ENCODE results near the gene TAP2.
"Not testable (repeated sequence)": the region's sequence is repeated elsewhere in the genome, so short reads cannot be mapped to it uniquely, and the experiment has no call there.

The TAP2 gene

DNA sequence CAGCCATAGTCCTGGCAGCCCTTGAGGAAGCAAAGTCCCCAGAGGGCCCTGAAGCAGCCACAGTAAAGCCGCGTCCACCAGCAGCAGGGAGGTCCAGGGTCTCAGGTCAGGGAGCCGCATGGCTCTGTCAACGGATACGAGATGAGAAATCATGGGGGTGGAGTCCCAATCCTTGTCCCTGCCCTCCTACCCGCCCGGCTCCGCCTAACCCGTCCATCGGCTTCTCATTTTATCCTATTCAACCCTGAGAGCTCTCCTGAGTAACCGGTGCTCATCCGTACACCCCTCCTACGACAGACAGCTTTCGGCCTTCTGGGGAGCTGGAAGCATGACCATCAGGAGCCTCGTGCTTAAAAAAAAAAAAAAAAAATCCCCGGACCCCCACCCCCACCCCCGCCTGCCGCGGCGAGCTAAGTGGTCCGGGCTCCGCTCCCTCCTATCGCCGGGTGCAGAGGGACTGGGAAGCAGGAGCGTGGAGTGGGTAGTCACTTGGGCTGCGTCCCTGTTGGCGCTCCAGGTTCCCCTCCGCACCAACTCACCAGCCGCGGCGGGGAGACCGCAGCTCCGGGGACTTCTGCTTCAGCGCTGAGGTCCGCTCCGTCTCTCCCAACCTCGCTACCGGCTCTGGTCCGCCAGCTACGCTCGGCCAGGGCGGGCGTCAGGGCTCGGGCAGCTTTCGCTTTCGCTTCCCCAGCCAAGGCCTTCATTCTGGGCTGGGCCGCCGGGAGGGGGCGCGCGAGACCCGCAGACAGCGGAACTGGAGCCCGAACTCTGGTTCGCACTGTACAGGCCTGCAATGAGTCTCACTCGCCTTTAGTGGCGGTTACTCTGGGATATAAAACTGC lies at the start of gene TAP2:
TAP2 (minus strand) TSS at position 626 of the 845 bp plus-strand sequence; CDS start at position 120, 506 bp downstream.
- peak; percentile 95 for DNase-seq

GRCh38 chr6:32887616-32888015 lies 49.1 kb upstream of the TAP2 start:
- DNase-seq = no peak

DNA sequence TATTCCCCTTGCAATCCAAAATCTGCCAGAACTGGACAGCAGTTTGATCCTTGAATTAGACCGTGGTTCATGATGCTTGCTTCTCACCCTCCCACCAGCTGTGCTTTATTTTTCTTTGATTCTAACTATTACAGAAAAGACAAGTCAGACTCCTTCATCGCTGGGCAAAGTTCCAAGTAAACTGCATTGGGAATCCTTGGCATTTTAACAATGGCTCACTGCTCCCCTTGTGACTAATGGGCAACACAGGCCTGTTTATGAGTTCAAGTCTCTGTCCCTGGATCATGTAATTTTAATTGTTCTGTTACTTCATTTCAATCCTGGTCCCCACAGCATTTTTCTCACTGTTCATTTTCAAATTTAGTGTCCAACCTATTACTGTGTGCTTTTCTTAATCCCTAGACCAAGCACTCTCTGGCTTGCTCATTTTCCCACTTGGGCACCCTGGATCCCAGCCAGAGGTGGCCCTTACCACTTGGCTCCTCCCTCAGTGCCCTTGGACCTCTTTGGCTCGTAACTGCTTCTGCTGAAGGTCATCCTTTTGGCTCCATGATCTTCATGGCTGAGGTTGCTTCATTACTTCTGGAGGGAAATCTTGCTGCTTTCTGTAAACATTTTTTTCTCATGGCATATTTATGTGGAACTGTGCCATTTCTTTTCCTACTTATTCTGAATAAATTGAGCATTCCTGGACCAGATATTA lies 48.3 kb upstream of the TAP2 start:
- DNase-seq = no peak

GRCh38 chr6:32885698-32886286 lies 47.3 kb upstream of the TAP2 start:
- DNase-seq = peak; percentile 81

DNA sequence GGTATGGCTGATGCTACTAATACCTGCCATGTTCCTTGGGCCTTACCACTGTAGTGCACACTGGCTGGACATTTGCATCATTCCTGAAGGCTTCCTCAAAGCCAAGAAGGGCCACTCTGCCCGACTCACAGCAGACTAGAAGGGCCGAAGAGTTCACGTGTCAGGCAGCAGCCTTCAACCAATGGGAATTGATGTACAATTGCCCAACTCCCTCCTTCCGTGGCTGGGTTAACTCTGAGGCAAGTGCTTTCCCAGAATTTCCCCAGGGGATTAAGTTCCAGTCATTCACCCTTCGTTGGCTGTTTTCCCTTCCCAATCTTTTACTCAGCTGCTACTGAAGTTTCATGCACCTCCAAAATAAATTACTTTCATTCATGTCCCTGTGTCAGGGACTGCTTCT lies 45.2 kb upstream of the TAP2 start:
- no peak for DNase-seq

GRCh38 chr6:32882879-32883250 lies 44.3 kb upstream of the TAP2 start:
- no peak for DNase-seq

DNA sequence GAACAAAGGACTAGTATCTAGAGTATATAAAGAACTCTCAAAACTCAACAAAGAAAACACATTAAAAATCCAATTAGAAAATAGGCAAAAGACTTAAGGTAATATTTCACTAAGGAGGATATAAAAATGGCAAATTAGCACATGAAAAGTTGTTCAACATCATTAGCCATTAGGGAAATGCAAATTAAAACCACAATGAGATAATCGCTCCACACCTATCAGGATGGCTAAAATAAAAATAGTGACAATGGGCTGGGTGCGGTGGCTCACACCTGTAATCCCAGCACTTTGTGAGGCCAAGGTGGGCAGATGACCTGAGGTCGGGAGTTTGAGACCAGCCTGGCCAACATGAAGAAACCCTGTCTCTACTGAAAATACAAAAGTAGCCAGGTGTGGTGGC lies 42.4 kb upstream of the TAP2 start:
- not testable (repeated sequence) for DNase-seq

DNA sequence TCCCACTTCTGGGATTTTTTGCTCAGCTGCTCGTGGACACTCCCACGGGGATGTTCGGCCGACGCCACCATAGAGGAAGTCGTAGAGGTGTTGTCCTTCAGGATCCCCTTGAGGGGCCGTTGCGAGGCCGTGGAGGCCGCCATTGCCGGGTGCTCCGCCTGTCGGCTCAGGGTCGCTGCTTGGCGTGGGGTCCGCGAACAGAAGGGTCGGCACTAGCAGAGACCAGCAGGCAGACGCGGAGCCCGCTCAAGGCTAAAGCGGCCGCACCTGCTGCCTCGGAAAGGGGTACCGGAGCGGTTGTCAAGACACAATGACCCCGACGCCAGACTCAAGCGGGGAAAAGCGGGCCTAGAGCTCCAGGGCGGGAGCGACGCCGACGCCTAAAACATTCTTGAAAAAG lies 41.2 kb upstream of the TAP2 start:
- no peak for DNase-seq

- no peak for DNase-seq
Observed at GRCh38 chr6:32876603-32877002, 38.1 kb upstream of the TAP2 start.

GRCh38 chr6:32873947-32874346 lies 35.4 kb upstream of the TAP2 start:
- not testable (repeated sequence) for DNase-seq

DNA sequence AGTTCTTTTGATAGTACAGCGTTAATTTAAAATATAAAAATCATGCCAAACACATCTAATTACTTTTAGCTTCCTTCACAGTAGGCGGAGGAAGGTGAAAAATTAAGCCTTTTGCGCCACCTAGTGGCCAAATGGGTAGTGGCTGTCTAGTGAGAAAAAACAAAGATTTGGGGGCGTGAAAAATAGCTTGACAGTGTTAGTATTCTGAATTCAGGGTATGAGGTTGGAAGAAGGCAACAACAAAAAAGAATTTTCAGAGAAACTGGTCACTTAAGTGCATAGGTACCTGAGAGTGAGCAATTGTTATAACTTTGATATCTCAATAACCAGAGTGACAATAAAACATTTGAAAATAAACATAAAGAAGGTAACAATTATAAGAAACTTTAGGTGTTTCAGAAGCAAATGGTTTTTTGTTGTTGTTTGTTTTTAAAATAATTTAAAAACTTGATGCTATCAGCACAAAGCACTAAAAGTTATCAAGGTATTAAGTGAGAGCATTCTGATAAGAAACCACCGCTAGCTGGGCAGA lies 29.8 kb upstream of the TAP2 start:
- peak; percentile 83 for DNase-seq

- DNase-seq = no peak
Observed at GRCh38 chr6:32867554-32868256, 29.2 kb upstream of the TAP2 start.

DNA sequence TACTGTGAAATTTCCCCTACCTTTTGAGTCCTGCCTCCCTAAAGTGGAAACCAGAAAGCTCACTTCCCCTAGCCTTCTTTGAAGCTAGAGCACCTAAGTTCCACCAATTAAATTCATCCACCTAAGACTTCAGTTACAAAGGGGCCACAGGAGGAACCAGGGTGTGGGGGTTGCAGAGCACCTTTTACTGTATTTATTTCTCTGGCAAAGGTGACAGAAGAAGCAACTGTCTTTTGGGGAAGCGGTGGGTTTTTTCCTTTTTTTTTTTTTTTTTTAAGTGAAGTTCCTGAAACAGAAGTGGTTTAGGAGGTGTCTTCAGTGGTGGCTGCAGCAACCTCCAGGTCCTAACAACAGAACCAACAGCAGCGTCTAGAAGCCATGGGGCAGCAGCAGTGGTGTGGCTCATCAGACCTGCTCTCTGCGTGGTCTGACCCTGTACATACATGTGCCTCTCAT lies 28.5 kb upstream of the TAP2 start:
- no peak for DNase-seq

DNA sequence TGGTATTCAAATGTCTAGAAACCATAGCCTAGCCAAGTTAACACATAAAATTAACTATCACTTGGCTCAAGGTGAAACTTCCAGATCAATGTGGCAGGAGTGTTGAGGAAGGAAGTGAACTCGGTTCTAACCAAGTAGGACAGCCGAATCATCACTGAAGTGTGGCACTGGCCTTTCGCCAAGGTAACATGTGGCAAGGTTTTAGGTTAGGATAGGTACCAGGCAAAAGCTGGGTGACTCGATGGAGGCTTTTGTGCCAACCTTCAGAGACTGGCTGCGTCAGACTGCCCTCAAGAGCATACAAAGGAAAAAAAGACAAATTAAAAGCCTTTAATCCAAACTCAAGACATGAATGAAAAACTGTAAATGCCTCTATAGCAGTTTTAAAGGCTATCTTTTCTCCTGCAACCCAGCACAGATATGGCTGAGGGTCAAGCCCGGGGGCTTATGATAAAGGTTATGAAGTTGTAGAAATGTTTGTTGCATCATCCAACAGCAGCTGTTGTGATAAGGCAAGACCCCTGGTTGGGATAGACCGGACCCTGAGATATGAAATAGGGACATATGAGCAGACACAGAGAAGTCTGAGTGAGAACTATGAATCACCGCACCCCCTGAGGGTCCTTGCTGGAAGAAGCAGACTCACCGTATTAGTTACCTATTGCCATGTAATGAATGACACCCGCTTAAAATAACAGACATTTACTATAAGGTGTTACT lies 27.3 kb upstream of the TAP2 start:
- no peak for DNase-seq

GRCh38 chr6:32862725-32863124 lies 24.2 kb upstream of the TAP2 start:
- no peak for DNase-seq

DNA sequence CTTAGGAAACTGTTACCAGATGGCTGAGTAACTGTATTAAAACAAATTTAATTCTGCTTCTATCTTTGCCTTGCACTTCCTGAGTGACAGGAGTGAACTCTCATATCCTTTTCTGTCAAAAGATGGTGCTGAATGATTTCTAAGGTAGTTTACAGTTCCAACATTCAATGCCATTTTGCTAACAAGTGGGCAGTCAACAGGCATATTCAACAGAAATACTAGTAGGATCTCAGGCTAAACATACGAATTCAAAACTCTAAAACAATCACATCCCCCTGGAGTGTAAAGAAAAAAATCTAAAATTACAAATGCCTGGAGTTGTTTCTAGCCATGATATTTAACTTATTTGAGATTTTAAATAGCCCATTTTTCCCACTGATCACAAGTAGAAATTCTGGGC lies 22.1 kb upstream of the TAP2 start:
- no peak for DNase-seq

- no peak for DNase-seq
Observed at GRCh38 chr6:32858194-32858593, 19.7 kb upstream of the TAP2 start.

DNA sequence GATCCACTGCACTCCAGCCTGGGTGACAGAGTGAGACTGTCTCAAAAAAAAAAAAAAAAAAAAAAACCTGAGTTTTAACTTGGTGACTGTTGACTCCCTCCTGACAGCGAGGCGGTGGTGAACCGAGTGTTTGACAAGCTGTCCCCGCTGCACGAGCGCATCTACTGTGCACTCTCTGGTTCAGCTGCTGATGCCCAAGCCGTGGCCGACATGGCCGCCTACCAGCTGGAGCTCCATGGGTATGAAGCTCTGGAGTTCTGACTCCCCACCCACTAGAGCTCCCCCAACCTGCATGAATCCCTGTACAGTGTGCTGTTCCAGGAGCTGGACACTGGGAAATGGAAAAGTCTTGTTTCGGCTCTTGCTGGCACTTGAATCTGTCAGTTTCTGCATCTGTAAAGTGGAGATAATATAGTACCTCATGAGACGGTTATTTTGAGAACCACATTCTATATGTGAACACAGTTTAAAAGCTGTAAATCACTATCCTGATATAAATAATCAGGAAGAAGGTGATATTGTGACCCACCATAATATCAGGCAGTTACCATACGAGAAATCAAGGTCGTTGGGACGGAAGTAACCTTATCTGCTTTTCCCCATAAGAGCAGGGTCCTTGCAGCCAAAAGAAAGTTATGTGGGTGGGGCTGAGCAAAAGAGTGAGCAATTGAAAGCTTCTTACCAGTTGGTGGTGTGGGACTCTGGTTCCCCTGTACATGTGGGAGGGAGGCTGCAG lies 18.8 kb upstream of the TAP2 start:
- no peak for DNase-seq

GRCh38 chr6:32855467-32856174 lies 17.1 kb upstream of the TAP2 start:
- no peak for DNase-seq

DNA sequence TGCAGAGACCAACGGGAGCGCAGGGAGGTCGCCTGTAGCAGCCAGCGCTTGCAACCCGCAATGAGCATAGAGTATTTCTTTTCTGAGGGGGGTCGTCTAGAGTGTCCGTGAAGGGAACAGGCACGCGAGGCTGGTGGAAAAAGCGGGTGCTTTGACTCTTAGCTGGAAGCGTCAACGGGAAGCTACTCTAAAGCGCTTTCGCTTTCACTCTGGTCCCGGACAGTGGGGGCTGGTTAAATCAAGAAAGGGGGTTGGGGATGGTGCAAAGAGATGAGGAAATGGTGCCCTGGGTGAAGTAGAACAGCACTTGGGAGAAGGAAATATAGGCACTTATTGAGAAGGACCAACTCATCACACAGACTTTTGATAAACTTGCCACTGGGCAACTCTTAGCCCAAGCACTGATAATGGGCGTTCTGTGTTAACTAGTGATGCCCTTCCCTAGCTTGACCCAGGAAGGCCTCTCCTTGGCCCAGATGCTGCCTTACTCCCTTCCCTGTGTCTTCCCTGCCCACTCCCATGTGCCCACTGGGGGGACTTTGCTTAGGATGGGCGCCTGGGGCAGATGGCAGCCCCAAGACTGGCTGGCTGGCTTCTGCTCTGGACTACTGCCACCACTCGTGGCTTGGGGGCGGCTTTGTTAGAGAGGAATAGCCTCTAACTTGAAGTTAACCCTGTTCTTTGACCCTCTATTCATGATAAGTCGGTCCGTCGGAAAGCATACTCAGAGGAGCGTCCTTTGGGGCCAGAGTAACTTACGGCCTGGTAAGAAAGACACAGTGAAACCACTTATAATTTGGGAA lies 16.0 kb upstream of the TAP2 start:
- peak; percentile 73 for DNase-seq
